ENCODE data around the gene GON4L.
"Not testable (repeated sequence)": the region's sequence is repeated elsewhere in the genome, so short reads cannot be mapped to it uniquely, and the experiment has no call there.

Gene GON4L

GRCh38 chr1:155827450-155827849, 29.6 kb downstream of the GON4L start:
- DNase-seq (ENCODE audit: extremely low read depth in 1 of 2, low read depth in 1 of 2), result no peak

DNA sequence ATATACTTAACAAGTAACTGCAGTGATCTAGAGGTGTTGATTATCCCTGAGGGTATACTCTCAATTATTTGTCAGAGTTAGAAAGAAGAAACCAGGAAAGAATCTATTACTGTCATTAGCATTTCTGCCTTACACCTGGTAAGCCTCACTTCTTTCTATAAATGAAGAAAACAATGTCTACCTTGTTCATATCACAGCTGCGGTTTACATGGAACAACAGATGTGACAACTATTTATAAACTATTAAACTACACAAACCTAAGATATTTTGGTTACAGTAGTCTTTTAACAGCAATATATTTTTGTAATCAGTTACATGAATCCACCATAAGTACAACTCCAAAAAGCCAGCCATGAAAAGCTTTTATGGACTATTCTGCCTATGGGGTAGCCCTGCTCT, 40.7 kb downstream of the GON4L start:
- no peak for DNase-seq (ENCODE audit: extremely low read depth in 1 of 2, low read depth in 1 of 2)

DNA sequence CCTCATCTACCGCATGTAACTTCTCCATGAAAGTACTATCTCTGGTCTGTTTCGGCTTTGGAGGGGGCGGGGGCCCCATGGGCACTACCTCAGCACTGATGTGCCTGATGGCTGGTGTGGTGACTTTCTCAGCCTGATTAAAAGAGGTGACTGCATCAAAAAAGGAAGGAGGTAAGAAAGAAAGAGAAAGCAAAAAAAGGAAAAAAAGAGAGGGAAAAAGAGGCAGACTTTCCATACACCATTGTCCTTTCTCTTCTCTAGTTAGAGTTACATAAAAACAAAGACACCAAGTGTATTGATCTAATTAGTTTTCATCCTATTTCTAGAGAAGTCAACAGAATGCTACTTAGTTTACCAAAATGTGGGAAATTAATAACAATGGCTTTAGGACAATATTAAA, 43.3 kb downstream of the GON4L start:
- DNase-seq (ENCODE audit: extremely low read depth in 1 of 2, low read depth in 1 of 2), result no peak

DNA sequence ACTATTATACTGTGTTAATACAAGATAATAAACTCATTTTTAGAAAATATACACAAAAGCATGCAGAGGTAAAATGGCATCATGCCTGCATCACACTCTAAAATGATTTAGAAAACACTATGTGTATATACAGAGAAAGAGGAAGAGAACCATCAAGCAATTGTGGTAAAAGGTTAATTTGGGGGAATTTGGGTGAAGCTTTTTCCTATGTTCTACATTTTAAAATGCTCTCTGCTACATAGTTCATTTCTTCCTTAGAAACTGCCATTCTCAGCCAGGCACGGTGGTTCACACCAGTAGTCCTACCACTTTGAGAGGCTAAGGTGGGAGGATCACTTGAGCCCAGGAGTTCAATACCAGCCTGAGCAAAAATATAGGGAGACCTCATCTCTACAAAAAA, 44.1 kb downstream of the GON4L start:
- DNase-seq (ENCODE audit: extremely low read depth in 1 of 2, low read depth in 1 of 2), result no peak

- no peak for DNase-seq (ENCODE audit: extremely low read depth in 1 of 2, low read depth in 1 of 2)
These were observed 47.9 kb downstream of the GON4L start for GRCh38 chr1:155809088-155809487.

DNA sequence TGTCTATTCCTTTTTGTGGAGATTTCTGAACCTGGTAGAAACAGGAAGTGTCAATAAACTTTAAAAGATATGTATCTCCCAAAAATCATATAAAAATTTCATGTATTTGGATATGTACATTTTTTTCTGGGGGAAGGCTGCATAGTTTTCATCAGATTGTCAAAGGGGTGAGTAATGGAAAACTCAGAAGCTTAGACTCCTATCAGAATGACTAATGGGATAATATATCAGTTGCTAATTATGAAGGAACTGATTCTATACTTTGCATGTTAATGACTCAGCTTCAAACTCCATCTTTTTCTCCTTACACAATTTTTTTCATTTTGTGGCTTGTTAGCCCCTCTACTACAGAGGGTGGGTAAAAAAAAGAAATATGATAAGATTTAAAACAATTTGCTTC, 55.9 kb downstream of the GON4L start:
- no peak for DNase-seq (ENCODE audit: extremely low read depth in 1 of 2, low read depth in 1 of 2)

- not testable (repeated sequence) for DNase-seq (ENCODE audit: extremely low read depth in 1 of 2, low read depth in 1 of 2)
These were observed 61.4 kb downstream of the GON4L start for GRCh38 chr1:155795618-155796017.

- DNase-seq (ENCODE audit: extremely low read depth in 1 of 2, low read depth in 1 of 2), result no peak
These were observed 62.3 kb downstream of the GON4L start for GRCh38 chr1:155794605-155795245.

- no peak for DNase-seq (ENCODE audit: extremely low read depth in 1 of 2, low read depth in 1 of 2)
These were observed 63.8 kb downstream of the GON4L start for GRCh38 chr1:155793213-155793612.

DNA sequence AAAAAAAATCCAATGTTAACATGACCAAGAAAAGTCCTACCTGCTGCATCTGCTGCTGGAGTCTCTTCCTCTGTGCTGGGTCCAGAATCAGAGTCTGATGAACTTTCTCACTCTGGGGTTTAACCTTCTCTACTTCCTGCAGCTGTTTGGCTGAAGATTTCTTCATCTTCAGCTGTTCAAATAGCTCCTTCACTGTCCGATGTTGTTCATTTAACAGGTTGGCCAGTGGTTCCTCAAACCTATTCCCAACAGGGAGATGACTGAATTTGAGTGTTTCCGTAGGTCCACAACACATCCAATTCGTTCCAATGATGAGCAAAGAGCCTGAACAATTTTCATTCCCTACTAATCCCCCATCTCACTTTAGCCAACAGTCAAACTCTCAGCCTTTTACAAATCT, 79.4 kb downstream of the GON4L start:
- DNase-seq (ENCODE audit: extremely low read depth in 1 of 2, low read depth in 1 of 2), result no peak

DNA sequence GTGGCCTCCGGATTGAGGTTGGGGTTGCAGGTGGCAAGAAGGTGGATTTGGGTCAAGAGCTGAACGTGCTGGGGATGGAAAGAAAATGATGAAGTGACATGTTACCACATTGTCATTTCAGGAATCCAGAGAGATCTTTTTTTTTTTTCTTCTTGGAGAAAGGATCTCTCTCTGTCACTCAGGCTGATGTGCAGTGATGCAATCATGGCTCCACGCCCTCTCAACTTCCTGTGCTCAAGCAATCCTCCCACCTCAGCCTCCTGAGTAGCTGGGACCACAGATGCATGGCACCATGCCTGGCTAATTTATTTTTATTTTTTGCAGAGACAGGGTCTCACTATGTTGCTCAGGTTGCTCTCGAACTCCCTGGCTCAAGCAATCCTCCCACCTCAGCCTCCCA, 80.6 kb downstream of the GON4L start:
- no peak for DNase-seq (ENCODE audit: extremely low read depth in 1 of 2, low read depth in 1 of 2)

- DNase-seq (ENCODE audit: extremely low read depth in 1 of 2, low read depth in 1 of 2), result no peak
These were observed 83.8 kb downstream of the GON4L start for GRCh38 chr1:155773221-155773620.

GRCh38 chr1:155769257-155769656, 87.8 kb downstream of the GON4L start:
- no peak for DNase-seq (ENCODE audit: extremely low read depth in 1 of 2, low read depth in 1 of 2)

DNA sequence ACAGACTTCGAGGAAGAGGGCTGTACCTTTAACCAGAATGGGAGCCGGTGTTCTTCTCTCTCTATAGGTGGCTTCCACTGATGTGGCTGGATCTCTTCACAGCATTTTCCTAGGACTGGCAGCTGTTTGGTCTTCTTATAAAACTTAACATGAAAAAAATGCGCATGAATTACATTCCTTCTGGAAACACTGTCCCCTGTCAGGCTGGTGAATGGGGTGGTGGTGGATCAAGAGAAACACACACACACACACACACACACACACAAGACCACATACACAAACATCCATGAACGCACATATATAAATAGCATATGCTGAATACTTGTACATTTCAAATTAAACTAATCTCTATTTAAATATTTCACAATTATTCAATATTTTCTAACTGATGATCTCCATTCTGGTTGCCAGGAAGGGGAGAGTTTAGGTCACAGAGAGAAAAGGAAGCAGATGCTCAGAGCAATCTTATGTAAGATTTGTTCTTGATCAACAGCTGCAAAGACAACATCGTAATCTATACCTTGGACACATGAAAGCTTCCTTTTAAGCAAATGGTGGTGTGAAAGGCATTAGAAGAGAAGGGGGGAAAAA, 89.5 kb downstream of the GON4L start:
- not testable (repeated sequence) for DNase-seq (ENCODE audit: extremely low read depth in 1 of 2, low read depth in 1 of 2)

DNA sequence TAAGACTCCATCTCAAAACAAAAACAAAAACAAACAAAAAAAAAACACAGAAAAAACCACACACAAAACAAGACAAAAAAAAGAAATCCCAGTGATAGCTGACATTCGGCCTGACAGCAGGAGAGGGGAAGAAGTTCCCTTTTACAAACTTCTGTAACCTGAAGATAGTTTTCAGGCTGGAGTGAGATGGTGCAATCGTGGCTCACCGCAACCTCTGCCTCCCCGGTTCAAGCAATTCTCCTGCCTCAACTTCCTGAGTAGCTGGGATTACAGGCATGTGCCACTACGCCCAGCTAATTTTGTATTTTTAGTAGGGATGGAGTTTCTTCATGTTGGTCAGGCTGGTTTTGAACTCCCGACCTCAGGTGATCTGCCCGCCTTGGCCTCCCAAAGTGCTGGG, 93.0 kb downstream of the GON4L start:
- DNase-seq (ENCODE audit: extremely low read depth in 1 of 2, low read depth in 1 of 2), result not testable (repeated sequence)

- not testable (repeated sequence) for DNase-seq (ENCODE audit: extremely low read depth in 1 of 2, low read depth in 1 of 2)
These were observed 93.8 kb downstream of the GON4L start for GRCh38 chr1:155763090-155763815.

GRCh38 chr1:155761736-155762405, 95.1 kb downstream of the GON4L start:
- no peak for DNase-seq (ENCODE audit: extremely low read depth in 1 of 2, low read depth in 1 of 2)

- DNase-seq (ENCODE audit: extremely low read depth in 1 of 2, low read depth in 1 of 2), result no peak
These were observed 96.1 kb downstream of the GON4L start for GRCh38 chr1:155760751-155761475.

DNA sequence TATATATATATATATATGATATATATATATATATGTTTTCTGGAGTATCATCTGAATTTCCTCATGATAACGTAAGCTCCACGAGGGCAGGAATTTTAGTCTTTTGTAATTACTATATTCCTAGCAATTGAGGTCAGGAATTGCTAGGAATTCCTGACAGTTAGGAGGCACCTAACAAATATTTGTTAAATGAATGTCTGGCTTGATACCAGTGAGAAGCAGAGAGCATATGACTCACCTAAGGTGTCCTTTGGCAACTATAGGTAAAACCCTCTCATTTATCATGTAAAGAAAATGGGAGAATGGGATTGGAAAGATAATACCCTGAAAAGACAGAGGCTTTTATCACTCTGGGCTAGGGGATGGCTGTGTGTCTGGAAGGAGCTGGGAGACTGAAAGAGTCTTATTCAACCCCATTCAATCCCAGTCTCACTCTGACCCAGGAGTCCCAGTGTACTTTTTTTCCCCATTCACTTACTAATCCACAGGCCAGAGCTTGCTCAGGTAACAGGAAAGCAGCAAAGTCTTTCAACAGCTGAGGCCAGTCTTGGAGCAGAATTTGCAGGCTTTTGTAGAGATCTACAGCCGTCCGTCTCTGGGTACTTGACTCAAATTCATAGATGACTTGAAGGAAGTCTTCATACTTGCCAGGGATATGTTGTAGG, 96.9 kb downstream of the GON4L start:
- DNase-seq (ENCODE audit: extremely low read depth in 1 of 2, low read depth in 1 of 2), result no peak

- DNase-seq (ENCODE audit: extremely low read depth in 1 of 2, low read depth in 1 of 2), result not testable (repeated sequence)
These were observed 98.0 kb downstream of the GON4L start for GRCh38 chr1:155759017-155759416.

Data from activated CD8-positive, alpha-beta memory T cell treated with anti-CD3 and anti-CD28 coated beads for 1 hour (primary cell).